HUES64 (cell line): ENCODE data around the gene CTNNA3.

ENCODE experiments used
- H3K27ac ChIP-seq: 2 replicates; pipeline ENCODE4 v1.7.0; 2013; ENCODE audit warnings: low read depth, low read length, inconsistent platforms
- H3K27me3 ChIP-seq: 2 replicates; pipeline ENCODE4 v1.6.1; 2013; ENCODE audit warnings: mild to moderate bottlenecking, low read length; ENCODE audit not compliant: insufficient read depth
- H3K36me3 ChIP-seq: 2 replicates; pipeline ENCODE4 v1.6.1; 2013; ENCODE audit warnings: mild to moderate bottlenecking, low read length; ENCODE audit not compliant: insufficient read depth
- H3K4me1 ChIP-seq: 2 replicates; pipeline ENCODE4 v1.6.1; 2013; ENCODE audit warnings: mild to moderate bottlenecking, low read length, moderate library complexity; ENCODE audit not compliant: insufficient read depth
- H3K4me3 ChIP-seq: 2 replicates; pipeline ENCODE4 v1.5.1; 2013; ENCODE audit warnings: mild to moderate bottlenecking, low read length, moderate library complexity
- H3K9ac ChIP-seq: 2 replicates; pipeline ENCODE4 v1.6.1; 2013; ENCODE audit warnings: mild to moderate bottlenecking, low read depth, low read length
- H3K9me3 ChIP-seq: 2 replicates; pipeline ENCODE4 v1.6.1; 2013; ENCODE audit warnings: low read depth, low read length; ENCODE audit not compliant: insufficient read depth
- WGBS: fragments of 150-250, 120-280 bp; methylation state at CpG from one replicate; pipeline ENCODE4 v1.1.7; 2013; ENCODE audit warnings: missing lambda C conversion rate; 5-methylcytosine and 5-hydroxymethylcytosine counted together

The CTNNA3 gene

DNA sequence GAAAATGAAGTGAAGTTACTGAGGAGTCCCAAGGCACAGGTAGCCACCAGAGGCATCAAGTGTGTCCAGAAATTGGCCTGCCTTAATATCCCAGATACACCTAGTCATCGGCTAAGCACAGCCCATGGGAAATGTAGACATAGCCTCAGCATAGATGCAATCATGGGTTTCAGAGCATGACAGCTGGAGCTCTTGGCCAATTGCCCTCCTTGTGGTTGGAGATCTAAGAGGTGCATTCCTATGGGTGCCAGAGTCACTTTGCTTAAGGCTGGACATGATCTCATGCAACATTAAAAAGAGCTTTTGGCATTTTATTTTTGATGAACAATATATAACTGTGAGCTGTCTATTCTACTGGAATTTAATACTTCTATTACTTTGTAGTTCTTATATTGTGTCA, 1528.2 kb downstream of the CTNNA3 start:
- Histone ChIP-seq H3K9me3 (no peaks in the 10 kb centered on the region), H3K4me3 (no peak overlapping the region), H3K4me1 (no peaks in the 10 kb centered on the region), H3K9ac (no peak overlapping the region), H3K36me3 (no peaks in the 10 kb centered on the region), H3K27me3 (no peaks in the 10 kb centered on the region), H3K27ac (no peak overlapping the region)
- 100% methylated on average over 1 of the region's 1 CpG for WGBS

DNA sequence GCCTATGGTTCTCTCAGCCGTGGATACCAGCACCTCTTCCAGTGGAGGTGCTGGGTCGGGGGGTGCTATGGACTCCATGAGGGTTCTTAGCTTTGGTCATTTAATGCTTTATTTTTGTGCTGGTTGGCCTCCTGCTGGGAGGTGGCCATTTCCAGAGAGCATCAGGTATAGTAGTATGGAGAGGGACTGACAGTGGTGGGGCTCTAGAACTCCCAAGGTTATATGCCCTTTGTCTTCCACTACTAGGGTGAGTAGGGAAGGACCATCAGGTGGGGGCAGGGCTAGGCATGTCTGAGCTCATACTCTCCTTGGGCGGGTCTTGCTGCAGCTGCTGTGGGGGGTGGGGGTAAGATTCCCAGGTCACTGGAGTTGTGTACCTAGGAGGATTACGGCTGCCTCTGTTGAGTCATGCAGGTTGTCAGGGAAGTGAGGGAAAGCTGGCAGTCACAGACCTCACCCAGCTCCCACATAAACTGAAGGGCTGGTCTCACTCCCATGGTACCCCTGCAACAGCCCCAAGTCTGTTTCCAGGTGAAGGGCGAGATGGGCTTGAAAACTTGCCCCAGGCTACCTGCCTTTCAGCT, 1533.3 kb downstream of the CTNNA3 start:
- Histone ChIP-seq H3K27me3 (no peaks in the 10 kb centered on the region), H3K36me3 (no peaks in the 10 kb centered on the region), H3K9ac (no peak overlapping the region), H3K4me3 (no peak overlapping the region), H3K4me1 (peaks cover 11% of the 10 kb centered on the region; the same call in 1 of the 2 replicates), H3K27ac (no peak overlapping the region), H3K9me3 (no peaks in the 10 kb centered on the region)
- 92% methylated on average over 5 of the region's 5 CpGs for WGBS

DNA sequence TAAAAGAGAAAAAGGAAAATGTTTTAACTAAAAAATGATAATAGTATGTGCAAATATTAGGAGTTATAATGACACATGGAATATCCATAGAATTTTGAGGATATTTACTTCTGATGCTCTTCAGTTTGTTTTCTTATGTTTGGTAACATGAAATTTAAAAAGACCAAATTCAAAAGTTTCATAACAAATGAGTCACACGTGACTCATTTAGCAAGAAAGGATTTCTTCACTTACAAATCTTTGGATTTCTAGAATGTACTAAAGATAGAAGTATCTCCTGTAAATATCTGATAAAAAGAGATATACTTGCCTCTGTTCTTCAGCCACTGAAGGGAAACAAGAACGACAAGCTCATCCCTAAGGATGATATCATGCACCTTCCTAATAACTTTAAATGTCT, 1544.6 kb downstream of the CTNNA3 start:
- H3K36me3 ChIP-seq = no peaks in the 10 kb centered on the region
- WGBS = no CpG with 5 or more reads among the region's 2 CpGs

DNA sequence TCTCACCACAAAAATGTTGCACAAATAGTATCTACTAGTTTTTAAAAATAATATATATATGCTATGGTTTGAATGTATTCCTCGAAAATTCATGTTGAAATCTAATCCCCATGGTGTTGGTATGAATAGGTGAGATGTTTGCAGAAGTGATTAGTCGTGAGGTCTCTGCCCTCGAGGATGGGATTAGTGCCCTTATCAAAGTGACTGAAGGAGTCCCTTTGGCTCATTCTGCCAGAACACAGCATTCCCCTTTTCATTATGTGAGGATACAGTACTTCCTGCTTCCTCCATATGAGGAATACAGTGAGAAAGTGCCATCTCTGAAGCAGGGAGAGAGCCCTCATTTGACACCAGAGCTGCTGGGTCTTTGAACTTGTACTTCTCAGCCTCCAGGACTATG, 1547.7 kb downstream of the CTNNA3 start:
- Histone ChIP-seq H3K4me1 (no peaks in the 10 kb centered on the region), H3K4me3 (no peak overlapping the region), H3K27ac (no peak overlapping the region), H3K9ac (no peak overlapping the region), H3K36me3 (no peaks in the 10 kb centered on the region), H3K9me3 (no peaks in the 10 kb centered on the region), H3K27me3 (no peaks in the 10 kb centered on the region)
- WGBS = 74% methylated on average over 3 of the region's 3 CpGs

More for the DNA sequence above, 1544.6 kb downstream of the CTNNA3 start:
- H3K9ac ChIP-seq = no peak overlapping the region
- no peaks in the 10 kb centered on the region for H3K27me3 ChIP-seq
- no peaks in the 10 kb centered on the region for H3K4me1 ChIP-seq
- H3K27ac ChIP-seq = no peak overlapping the region
- H3K4me3 ChIP-seq = no peak overlapping the region
- no peaks in the 10 kb centered on the region for H3K9me3 ChIP-seq

DNA sequence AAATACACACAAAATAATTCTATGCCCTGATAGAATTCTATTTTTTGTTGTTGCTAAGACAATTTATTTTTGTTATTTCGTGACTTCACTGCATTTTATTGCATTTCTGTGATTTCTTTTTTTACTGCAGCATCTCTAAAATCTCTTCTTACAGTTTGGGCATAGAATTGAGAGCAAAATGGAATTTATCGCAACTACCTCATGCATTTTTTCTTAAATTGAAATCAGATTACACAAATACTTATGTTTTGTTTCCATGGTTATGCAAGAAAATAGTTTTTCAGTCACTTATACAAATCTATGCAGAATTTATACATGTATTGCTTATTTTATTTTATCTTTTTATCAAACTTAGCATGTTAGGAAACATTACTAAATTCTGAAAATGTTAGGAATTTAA, 1552.0 kb downstream of the CTNNA3 start:
- 100% methylated on average over 1 of the region's 2 CpGs for WGBS

DNA sequence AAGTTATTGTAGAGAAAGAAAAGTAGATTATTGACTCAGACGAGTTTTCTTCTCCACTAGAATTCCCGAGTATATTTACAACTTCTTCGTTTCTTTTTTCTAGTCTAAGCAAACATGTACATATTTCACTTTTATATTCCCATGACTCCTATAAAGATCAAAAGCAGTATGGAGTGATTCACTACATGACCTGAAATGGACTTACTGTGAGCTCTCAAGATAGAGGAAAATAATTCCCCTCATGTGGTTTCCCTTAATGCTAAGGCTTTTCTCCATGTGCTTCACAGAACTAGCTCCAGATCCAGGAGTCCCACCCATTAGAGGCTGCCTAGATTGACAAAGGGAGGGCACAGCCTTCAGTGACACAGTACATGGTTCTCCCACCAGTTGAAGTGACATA, 1593.2 kb downstream of the CTNNA3 start:
- H3K9ac ChIP-seq = no peak overlapping the region
- WGBS = 92% methylated on average over 2 of the region's 3 CpGs
- no peak overlapping the region for H3K27ac ChIP-seq
- H3K9me3 ChIP-seq = no peaks in the 10 kb centered on the region
- no peaks in the 10 kb centered on the region for H3K36me3 ChIP-seq
- H3K27me3 ChIP-seq = no peaks in the 10 kb centered on the region
- H3K4me3 ChIP-seq = no peak overlapping the region
- H3K4me1 ChIP-seq = no peaks in the 10 kb centered on the region

More for the DNA sequence above, 1552.0 kb downstream of the CTNNA3 start:
- Histone ChIP-seq H3K9ac (no peak overlapping the region), H3K4me1 (no peaks in the 10 kb centered on the region), H3K27ac (no peak overlapping the region), H3K36me3 (no peaks in the 10 kb centered on the region), H3K4me3 (no peak overlapping the region), H3K27me3 (no peaks in the 10 kb centered on the region), H3K9me3 (no peaks in the 10 kb centered on the region)

DNA sequence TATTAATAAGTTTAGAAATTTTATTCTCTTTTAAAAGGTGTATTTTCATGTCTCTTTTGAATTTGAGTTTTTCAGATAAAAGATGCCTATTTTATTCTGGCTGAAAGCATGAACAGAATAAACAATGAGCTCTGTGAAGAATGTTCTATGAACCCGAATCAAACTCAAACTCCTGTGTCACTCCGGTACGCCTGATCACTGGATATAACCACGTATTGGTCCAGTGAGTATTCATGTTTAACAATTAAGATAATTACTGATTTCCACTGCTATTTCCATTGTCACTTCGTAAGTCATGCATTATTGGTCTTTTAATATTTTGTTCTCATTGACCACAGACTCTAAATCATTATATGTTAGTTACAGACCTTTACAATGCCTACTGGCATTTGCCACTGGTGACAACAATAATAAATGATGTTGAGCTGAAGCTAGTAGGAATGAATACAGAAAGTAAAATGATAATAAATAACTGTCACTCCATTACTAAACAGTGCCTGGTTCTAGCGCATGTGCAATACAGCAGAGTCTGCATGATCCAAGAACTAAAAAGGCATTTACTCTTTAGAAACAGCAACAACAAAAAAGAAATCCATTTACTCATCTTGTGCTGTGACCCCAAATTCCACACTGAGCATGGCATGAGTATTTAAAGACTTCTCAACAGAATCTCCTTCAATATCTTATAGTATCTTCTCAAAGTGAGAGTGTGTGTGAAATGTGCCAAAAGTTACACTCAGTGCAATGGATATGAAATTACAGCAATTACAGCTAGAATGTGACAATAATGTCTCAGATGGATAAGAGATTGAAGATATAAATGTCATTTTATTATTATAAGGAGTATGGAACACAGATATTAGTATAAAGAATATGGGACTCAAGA, 1597.2 kb downstream of the CTNNA3 start:
- Histone ChIP-seq H3K9me3 (no peaks in the 10 kb centered on the region), H3K27me3 (no peaks in the 10 kb centered on the region)
- WGBS = 98% methylated on average over 6 of the region's 6 CpGs

DNA sequence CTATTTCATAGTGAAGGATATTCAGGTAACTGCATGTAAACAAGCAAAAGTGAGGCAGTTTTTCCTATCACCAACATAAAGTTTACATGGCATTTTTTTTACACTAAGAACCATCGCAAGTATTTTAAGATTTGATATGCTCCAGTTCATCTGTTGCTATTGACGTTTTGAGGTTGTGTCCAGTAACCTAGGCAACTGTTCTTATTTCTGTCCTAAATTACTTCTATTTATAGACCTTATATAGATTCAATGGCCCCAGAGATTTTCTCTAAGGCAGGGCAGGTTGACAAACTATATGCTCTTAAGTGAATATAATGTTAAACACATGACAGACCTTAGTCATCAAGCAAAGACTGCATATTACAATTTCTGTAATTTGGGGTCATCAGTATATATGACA, 1600.4 kb downstream of the CTNNA3 start:
- Histone ChIP-seq H3K9ac (no peak overlapping the region), H3K9me3 (no peaks in the 10 kb centered on the region), H3K4me3 (no peak overlapping the region), H3K36me3 (no peaks in the 10 kb centered on the region), H3K4me1 (no peaks in the 10 kb centered on the region), H3K27ac (no peak overlapping the region), H3K27me3 (no peaks in the 10 kb centered on the region)
- WGBS = 100% methylated on average over 2 of the region's 2 CpGs

More for the DNA sequence above, 1597.2 kb downstream of the CTNNA3 start:
- no peaks in the 10 kb centered on the region for H3K4me1 ChIP-seq
- no peak overlapping the region for H3K4me3 ChIP-seq
- no peak overlapping the region for H3K27ac ChIP-seq
- no peaks in the 10 kb centered on the region for H3K36me3 ChIP-seq
- no peak overlapping the region for H3K9ac ChIP-seq

DNA sequence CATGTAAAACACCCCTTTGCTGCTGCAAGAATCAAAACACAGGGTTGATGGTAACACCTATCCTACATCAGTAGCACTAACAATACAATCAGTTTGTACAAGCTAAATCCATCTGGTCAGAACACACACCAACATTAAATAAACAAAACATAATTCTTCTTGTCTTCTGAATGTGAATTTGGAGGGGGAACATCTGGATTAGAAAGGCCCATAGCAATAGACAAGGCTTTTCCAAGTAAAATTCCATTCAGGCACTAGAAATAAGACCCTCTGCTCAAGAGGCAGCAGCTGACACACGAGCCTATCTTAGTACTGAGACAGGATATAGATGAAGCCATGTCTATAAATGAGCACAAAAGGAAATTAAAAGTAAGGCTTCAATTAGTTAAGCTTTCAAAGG, 1610.1 kb downstream of the CTNNA3 start:
- Histone ChIP-seq H3K27ac (no peak overlapping the region), H3K9me3 (no peaks in the 10 kb centered on the region), H3K4me3 (no peak overlapping the region), H3K36me3 (no peaks in the 10 kb centered on the region), H3K27me3 (no peaks in the 10 kb centered on the region), H3K4me1 (no peaks in the 10 kb centered on the region), H3K9ac (no peak overlapping the region)
- 93% methylated on average over 1 of the region's 1 CpG for whole genome bisulfite sequencing

DNA sequence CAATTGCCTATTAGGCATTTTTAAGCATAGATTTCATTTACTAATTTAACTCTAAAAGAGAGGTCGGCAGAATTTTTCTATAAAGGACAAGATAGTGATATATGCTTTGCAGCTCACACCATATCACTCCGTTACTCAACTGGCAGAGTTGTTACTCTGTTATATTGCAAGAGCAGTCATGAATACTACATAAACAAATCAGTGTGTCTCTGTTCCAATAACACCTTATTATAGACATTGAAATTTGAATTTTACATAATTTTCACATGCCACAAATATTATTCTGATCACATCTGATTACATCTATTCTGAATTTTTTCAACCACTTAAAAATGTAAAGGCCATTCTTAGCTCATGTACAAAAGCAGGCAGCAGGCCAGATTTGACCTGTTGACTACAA, 1624.1 kb downstream of the CTNNA3 start:
- Histone ChIP-seq H3K27ac (no peak overlapping the region), H3K27me3 (no peaks in the 10 kb centered on the region), H3K4me3 (no peak overlapping the region), H3K9me3 (no peaks in the 10 kb centered on the region), H3K9ac (no peak overlapping the region), H3K36me3 (no peaks in the 10 kb centered on the region), H3K4me1 (no peaks in the 10 kb centered on the region)
- WGBS = 89% methylated on average over 1 of the region's 2 CpGs

DNA sequence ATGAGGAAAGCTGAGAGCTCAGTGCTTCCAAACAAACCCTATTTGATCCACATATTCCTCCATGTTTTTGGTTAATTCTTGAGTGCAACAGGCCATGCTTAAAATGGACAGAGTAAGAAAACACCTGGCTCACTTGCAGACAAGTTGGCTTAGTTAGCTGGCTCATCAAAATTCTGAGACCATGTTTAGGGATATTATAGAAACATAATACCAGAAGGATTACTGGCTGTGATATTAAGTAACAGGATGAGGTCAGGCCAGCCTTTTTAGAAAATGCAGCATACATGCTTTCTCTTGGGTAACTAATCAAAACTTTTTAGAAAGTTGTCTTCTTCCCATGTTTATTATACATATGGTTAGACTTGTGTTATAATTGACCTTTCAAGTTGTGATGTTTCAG, 1637.4 kb downstream of the CTNNA3 start:
- Histone ChIP-seq H3K4me3 (no peak overlapping the region), H3K36me3 (no peaks in the 10 kb centered on the region), H3K4me1 (no peaks in the 10 kb centered on the region)

More for the DNA sequence above, 1637.4 kb downstream of the CTNNA3 start:
- H3K27me3 ChIP-seq = no peaks in the 10 kb centered on the region
- H3K27ac ChIP-seq = no peak overlapping the region
- H3K9ac ChIP-seq = no peak overlapping the region
- no peaks in the 10 kb centered on the region for H3K9me3 ChIP-seq
